OCI-LY3 (cell line): ENCODE data around the gene POU3F3.

Experiments used
- H2AFZ ChIP-seq: fragments of 200-600, 300-600 bp; shearing (Covaris generic); 2 replicates; pipeline ENCODE4 v1.6.0; 2014; ENCODE audit warnings: antibody characterized with exemption, low read depth, low read length
- H3K27ac ChIP-seq: fragments of 200-600, 300-600 bp; sonication (generic); 2 replicates; pipeline ENCODE4 v1.5.1; 2014; ENCODE audit warnings: mild to moderate bottlenecking, low read length, moderate library complexity, mixed read lengths
- H3K27me3 ChIP-seq: fragments of 200-600, 300-600 bp; sonication (generic); 2 replicates; pipeline ENCODE4 v1.6.1; 2014; ENCODE audit warnings: low read depth, low read length, mixed read lengths
- H3K36me3 ChIP-seq: fragments of 200-600, 300-600 bp; sonication (generic); replicated peaks from 2 replicates; pipeline ENCODE3; 2014; ENCODE audit warnings: low read depth, low read length, mixed read lengths
- H3K4me1 ChIP-seq: fragments of 300-600, 200-600 bp; sonication (generic); 2 replicates; pipeline ENCODE4 v1.6.1; 2014; ENCODE audit warnings: low read length, mixed read lengths
- H3K4me2 ChIP-seq: fragments of 200-600, 300-600 bp; sonication (generic); 2 replicates; pipeline ENCODE4 v1.6.1; 2014; ENCODE audit warnings: low read length, mixed read lengths
- H3K4me3 ChIP-seq: fragments of 300-600, 200-600 bp; sonication (generic); 2 replicates; pipeline ENCODE4 v1.5.1; 2014; ENCODE audit warnings: antibody characterized with exemption, mild to moderate bottlenecking, low read length, moderate library complexity
- H3K79me2 ChIP-seq: fragments of 300-600, 200-600 bp; shearing (Covaris generic); 2 replicates; pipeline ENCODE4 v1.6.1; 2014; ENCODE audit warnings: mild to moderate bottlenecking, low read length, mixed read lengths
- H3K9ac ChIP-seq: fragments of 300-600, 200-600 bp; shearing (Covaris generic); 2 replicates; pipeline ENCODE4 v1.6.0; 2014; ENCODE audit warnings: mild to moderate bottlenecking, low read length, moderate library complexity
- H3K9me3 ChIP-seq: fragments of 200-600, 300-600 bp; shearing (Covaris generic); 2 replicates; pipeline ENCODE4 v1.6.1; 2014; ENCODE audit warnings: low read length, mixed read lengths; ENCODE audit not compliant: insufficient read depth
- H4K20me1 ChIP-seq: fragments of 200-600, 300-600 bp; sonication (generic); 2 replicates; pipeline ENCODE4 v1.6.1; 2016; ENCODE audit warnings: low read length, mixed read lengths; ENCODE audit not compliant: insufficient read depth
- EZH2phosphoT487 ChIP-seq: fragments of 200-600 bp; shearing (Covaris generic); IDR thresholded peaks from 2 replicates; pipeline ENCODE4 v1.6.1; 2018; ENCODE audit warnings: antibody characterized with exemption, mixed run types, low read depth
- TF ChIP-seq, protein P1 (sequence below): fragments of 200-600, 300-600 bp; sonication (generic); IDR thresholded peaks from 2 replicates; pipeline ENCODE4 v1.5.1; 2014; ENCODE audit warnings: antibody characterized with exemption, low read length, low read depth

Gene POU3F3

GRCh38 chr2:104885119-104885782, 31.3 kb downstream of the POU3F3 start:
- H3K27me3 ChIP-seq: peaks cover 41% of the 10 kb centered on the region
- H2AFZ ChIP-seq: no peak overlapping the region
- no peak overlapping the region for H3K27ac ChIP-seq
- no peaks in the 10 kb centered on the region for H3K79me2 ChIP-seq
- no peaks in the 10 kb centered on the region for H3K4me1 ChIP-seq
- no peak overlapping the region for H3K4me2 ChIP-seq
- H3K9ac ChIP-seq: no peak overlapping the region
- no peaks in the 10 kb centered on the region for H4K20me1 ChIP-seq
- H3K4me3 ChIP-seq: no peak overlapping the region
- no peaks in the 10 kb centered on the region for H3K9me3 ChIP-seq
- no peaks in the 10 kb centered on the region for H3K36me3 ChIP-seq
- no peak for TF ChIP-seq EZH2phosphoT487
- TF ChIP-seq, protein P1, sequence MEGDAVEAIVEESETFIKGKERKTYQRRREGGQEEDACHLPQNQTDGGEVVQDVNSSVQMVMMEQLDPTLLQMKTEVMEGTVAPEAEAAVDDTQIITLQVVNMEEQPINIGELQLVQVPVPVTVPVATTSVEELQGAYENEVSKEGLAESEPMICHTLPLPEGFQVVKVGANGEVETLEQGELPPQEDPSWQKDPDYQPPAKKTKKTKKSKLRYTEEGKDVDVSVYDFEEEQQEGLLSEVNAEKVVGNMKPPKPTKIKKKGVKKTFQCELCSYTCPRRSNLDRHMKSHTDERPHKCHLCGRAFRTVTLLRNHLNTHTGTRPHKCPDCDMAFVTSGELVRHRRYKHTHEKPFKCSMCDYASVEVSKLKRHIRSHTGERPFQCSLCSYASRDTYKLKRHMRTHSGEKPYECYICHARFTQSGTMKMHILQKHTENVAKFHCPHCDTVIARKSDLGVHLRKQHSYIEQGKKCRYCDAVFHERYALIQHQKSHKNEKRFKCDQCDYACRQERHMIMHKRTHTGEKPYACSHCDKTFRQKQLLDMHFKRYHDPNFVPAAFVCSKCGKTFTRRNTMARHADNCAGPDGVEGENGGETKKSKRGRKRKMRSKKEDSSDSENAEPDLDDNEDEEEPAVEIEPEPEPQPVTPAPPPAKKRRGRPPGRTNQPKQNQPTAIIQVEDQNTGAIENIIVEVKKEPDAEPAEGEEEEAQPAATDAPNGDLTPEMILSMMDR: no peak

DNA sequence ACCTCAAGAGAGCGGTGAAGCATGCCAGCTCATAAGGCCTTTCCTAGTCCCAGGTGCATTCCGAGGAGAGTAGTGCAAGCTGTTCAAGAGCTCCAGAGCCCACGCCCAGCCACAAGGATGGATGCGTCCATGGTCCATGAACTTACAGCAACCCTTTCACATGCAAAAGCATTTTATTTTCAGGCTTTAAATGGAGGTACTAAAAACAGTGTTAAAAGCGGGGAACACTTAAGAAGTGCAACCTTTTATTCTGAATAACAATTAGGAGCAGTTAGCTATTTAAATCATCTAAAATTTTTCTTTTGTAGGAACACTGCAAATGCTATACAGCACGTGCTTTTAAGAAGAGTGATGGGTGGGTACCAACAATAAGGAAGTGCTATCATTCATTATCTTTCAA, 33.8 kb downstream of the POU3F3 start:
- Histone ChIP-seq H3K79me2 (no peaks in the 10 kb centered on the region), H2AFZ (no peak overlapping the region), H3K4me1 (no peaks in the 10 kb centered on the region), H4K20me1 (no peaks in the 10 kb centered on the region), H3K9ac (no peak overlapping the region), H3K27me3 (peaks cover 29% of the 10 kb centered on the region), H3K4me3 (no peak overlapping the region), H3K9me3 (no peaks in the 10 kb centered on the region), H3K4me2 (no peak overlapping the region), H3K36me3 (no peaks in the 10 kb centered on the region), H3K27ac (no peak overlapping the region)
- TF ChIP-seq, protein P1: no peak
- TF ChIP-seq EZH2phosphoT487: no peak

DNA sequence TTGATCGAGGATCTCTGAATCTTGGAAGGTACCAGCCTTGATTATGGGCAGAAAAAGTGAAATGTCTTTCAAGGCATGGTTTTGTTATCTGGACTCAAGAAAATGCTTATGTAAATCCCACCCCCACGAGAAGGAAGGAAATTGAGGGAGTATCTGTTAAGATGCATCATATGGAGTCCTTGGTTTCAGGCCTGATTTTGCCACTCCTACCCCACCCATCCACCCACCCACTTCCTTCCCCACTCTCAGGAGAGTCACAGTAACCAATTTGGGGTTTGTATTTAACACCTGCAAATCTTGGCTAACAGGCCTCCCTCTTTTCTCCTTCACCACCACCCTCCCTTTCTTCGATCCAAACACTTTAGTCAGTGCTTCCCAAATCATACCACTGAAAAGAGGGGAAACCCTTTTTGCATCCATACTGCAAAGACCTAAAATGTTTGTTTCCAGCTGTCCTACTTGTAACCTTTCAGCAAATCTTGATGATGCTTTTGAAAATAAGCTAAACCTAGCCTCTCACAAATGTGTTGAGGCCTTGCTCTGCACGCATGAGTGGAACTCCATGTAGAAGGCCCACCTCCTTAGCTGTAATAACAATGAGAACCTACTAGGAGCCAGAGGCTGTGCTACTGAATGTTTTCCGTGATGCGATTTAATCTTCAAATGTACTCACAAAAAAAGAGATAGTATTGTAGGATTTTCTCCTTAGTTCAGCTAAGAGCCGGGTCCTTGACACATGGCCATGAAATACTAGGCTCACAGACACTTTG, 34.8 kb downstream of the POU3F3 start:
- TF ChIP-seq EZH2phosphoT487: no peak
- TF ChIP-seq, protein P1: no peak
- Histone ChIP-seq H3K4me2 (no peak overlapping the region), H3K27me3 (peaks cover 19% of the 10 kb centered on the region), H3K27ac (no peak overlapping the region), H3K4me3 (no peak overlapping the region), H3K9me3 (no peaks in the 10 kb centered on the region), H3K36me3 (no peaks in the 10 kb centered on the region), H2AFZ (no peak overlapping the region), H3K4me1 (no peaks in the 10 kb centered on the region), H3K9ac (no peak overlapping the region), H3K79me2 (no peaks in the 10 kb centered on the region), H4K20me1 (no peaks in the 10 kb centered on the region)

DNA sequence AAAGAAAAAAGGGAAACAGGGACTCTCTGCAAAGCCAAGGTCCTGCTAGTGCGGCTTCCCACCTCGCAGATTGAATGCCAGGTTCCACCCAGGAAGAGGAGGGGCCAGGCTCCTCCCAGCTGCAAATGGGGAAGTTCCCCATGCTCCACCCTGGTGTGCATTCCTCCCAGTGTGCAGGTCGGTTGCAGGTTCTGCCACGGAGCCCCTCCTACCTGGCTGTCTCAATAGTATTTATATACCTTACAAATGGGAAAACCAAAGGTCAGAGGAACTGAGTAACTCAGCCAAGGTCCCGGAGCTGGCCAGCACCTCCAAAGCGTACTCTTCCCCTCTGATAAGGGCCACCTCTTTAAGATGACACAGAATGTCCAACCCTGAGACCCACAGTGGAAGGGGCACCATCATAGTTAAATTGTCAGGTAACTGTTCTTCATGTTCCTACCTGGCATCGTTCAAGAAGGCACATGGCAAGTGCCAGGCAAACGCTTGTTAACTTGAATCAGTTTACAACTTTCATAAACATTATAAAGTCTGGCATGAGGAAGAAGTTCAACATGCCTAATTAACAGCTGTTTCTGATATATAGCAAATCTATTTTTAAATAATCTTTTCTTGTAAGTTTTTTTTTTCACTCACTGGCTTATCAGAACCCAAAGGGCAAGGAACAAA, 35.5 kb downstream of the POU3F3 start:
- Histone ChIP-seq H2AFZ (no peak overlapping the region), H3K27ac (no peak overlapping the region), H3K4me1 (no peaks in the 10 kb centered on the region), H4K20me1 (no peaks in the 10 kb centered on the region), H3K9ac (no peak overlapping the region), H3K4me3 (no peak overlapping the region), H3K4me2 (no peak overlapping the region), H3K9me3 (no peaks in the 10 kb centered on the region), H3K79me2 (no peaks in the 10 kb centered on the region), H3K36me3 (no peaks in the 10 kb centered on the region), H3K27me3 (peaks cover 11% of the 10 kb centered on the region)
- TF ChIP-seq, protein P1: no peak
- no peak for TF ChIP-seq EZH2phosphoT487
